ENCODE results near the gene SPINK4.

Gene SPINK4

DNA sequence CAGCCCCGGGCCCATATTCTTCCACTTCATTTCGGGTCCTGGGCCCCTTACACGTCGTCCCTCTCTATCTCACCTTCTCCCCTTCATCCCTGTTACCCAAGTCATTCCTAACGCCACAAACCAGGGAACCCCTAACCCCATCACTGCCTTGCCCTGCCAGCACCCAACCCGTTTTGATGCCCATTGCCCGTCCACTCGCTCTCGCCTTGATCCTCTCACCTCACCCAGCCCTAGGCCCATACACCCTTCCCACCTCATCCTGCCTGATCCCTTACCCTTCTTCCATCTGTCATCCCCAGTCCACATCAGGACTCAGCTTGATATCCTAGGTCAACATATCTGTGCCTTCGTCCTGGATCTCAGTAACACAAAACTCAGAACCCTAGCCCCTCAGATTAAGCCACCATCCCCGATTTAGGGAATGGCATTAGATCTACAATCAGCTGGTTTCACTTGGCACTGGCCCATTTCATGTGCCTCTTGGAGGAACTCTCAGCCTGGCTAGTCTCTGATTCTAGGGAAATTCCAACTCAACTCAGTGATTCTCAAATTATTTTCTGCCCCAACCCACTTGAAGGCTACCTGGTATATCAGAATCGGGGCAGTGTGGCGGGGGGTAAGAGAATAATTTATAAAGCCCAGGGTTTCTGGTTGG lies 25.4 kb downstream of the SPINK4 start:
- H3K9me3 ChIP-seq (ENCODE audit: control insufficient read depth, low read length): no peaks in the 10 kb centered on the region
- H3K9ac ChIP-seq (ENCODE audit: low read length): peak overlapping the region; percentile 90
- no peaks in the 10 kb centered on the region for H3K27me3 ChIP-seq (ENCODE audit: control insufficient read depth, insufficient read depth, low read length)
- peak overlapping the region; percentile 95 for H3K4me3 ChIP-seq (ENCODE audit: low read length)
- peaks cover 9% of the 10 kb centered on the region for H3K4me1 ChIP-seq (ENCODE audit: control insufficient read depth, insufficient read depth, low read length)
- H3K36me3 ChIP-seq (ENCODE audit: control insufficient read depth, insufficient read depth, low read length): no peaks in the 10 kb centered on the region

DNA sequence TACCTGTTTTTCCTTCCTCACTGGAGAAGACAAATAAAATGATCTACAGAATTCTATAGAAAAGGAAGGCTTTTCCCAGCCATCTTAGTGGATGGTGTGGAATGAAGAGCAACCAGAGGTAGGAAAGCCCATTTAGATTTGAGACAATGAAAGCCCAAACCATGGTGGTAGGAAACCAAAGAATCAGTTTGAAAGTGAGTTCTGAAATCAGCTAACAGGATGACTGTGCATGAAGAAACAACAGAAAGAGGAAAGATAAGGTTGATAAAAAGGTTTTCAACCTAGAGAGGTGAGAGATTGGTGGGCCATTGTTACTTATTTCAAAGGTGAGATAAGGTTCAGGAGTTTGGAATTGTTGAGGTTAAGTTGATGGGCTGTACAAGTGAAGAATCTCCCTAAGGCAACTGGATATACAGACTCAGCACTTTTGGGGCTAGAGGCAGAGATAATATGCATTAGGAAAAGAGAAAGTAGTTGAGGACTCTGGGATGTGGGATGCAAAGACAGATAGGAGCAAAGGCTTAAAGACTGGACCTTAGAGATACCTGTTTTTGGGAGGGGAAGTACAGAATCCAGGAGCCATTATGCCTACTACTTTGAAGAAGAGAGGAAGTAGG lies 27.3 kb downstream of the SPINK4 start:
- Histone ChIP-seq H3K4me1 (ENCODE audit: control insufficient read depth, insufficient read depth, low read length) (peaks cover 18% of the 10 kb centered on the region), H3K4me3 (ENCODE audit: low read length) (no peak overlapping the region), H3K9ac (ENCODE audit: low read length) (no peak overlapping the region), H3K9me3 (ENCODE audit: control insufficient read depth, low read length) (no peaks in the 10 kb centered on the region), H3K36me3 (ENCODE audit: control insufficient read depth, insufficient read depth, low read length) (no peaks in the 10 kb centered on the region), H3K27me3 (ENCODE audit: control insufficient read depth, insufficient read depth, low read length) (no peaks in the 10 kb centered on the region)

DNA sequence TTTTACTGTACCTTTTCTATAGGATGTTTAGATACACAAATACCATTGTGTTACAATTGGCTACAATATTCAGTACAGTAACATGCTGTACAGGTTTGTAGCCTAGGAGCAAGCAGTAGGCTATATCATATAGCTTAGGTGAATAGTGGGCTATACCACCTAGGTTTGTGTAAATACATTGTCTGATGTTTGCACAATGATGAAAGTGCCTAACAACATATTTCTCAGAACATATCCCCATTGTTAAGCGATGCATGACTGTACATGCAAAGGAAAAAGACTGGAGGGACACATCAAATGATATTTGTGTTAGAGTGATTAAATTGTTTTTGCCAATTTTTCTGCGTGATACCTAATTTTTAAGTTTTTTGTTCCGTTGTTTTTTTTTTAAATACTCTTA lies 30.2 kb downstream of the SPINK4 start:
- H3K36me3 ChIP-seq (ENCODE audit: control insufficient read depth, insufficient read depth, low read length): no peaks in the 10 kb centered on the region
- no peak overlapping the region for H3K4me3 ChIP-seq (ENCODE audit: low read length)
- no peaks in the 10 kb centered on the region for H3K27me3 ChIP-seq (ENCODE audit: control insufficient read depth, insufficient read depth, low read length)
- H3K9me3 ChIP-seq (ENCODE audit: control insufficient read depth, low read length): no peaks in the 10 kb centered on the region
- peaks cover 18% of the 10 kb centered on the region for H3K4me1 ChIP-seq (ENCODE audit: control insufficient read depth, insufficient read depth, low read length)
- no peak overlapping the region for H3K9ac ChIP-seq (ENCODE audit: low read length)

DNA sequence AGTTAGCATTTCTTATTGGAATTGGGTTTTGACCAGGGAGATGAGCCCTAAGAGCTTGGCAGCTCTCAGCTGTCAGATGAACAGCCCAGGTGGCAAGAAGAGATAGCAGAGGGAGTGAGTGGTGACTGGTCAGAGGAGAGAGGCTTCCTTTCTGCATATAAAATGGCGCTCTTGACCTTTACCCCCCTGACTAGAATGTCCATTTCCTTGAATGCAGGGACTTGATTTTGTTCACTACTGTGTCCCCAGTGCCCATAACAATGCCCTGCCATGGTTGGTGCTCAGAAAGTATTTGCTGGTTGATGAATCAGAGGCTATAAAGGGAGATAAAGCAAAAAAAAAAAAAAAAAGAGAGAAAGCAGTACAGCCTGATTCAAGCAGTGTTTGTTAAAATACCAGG lies 32.1 kb downstream of the SPINK4 start:
- H3K27me3 ChIP-seq (ENCODE audit: control insufficient read depth, insufficient read depth, low read length): no peaks in the 10 kb centered on the region
- no peaks in the 10 kb centered on the region for H3K36me3 ChIP-seq (ENCODE audit: control insufficient read depth, insufficient read depth, low read length)
- no peaks in the 10 kb centered on the region for H3K9me3 ChIP-seq (ENCODE audit: control insufficient read depth, low read length)
- H3K9ac ChIP-seq (ENCODE audit: low read length): no peak overlapping the region
- peaks cover 10% of the 10 kb centered on the region for H3K4me1 ChIP-seq (ENCODE audit: control insufficient read depth, insufficient read depth, low read length)
- no peak overlapping the region for H3K4me3 ChIP-seq (ENCODE audit: low read length)

DNA sequence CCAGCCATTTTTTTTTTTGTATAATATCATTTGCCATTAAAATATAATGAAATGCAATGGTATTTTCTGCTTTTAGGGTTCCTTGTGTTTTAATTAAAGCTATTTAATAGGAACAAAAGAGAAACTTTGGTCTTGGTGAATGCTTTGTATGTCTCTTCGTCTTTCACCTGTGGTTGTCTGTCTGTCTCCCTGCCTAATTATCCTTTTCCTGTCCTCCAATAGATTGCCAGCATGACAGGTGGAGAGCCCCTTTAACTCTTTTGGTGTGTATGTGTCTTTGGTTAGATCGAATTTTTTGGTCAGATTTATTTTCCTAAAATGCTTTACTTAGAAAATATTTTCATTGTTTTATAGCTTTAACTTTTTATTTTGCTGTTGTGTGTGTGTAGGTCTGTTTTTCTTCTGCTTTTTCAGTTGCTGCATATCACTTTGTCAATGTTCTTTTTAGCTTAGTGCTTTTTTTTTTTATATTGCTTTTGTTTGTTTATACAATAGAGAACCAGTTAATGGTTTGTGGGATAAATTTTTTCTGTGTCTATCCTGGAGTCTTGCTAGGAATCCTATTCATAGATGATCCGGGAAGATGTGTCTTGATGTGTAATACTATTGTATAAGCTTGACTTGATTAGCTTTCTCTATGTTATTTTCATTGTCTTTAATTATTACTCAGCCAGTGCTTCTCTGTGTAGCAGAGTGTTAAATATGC lies 33.5 kb downstream of the SPINK4 start:
- H3K4me3 ChIP-seq (ENCODE audit: low read length): no peak overlapping the region
- no peak overlapping the region for H3K9ac ChIP-seq (ENCODE audit: low read length)
- H3K36me3 ChIP-seq (ENCODE audit: control insufficient read depth, insufficient read depth, low read length): no peaks in the 10 kb centered on the region

DNA sequence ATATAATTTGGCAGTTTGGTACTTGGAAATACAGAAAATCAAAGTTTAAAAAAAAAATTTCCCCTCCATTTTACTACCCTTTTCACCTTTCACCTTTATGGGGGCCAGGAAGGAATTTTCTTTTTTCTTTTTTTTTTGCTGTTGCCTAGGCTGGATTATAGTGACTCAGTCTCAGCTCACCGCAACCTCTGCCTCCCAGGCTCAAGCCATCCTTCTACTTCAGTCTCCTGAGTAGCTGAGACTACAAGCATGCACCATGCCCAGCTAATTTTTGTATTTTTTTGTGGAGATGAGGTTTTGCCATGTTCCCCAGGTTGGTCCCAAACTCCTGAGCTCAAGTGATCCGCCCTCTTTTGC lies 34.0 kb downstream of the SPINK4 start:
- H3K4me3 ChIP-seq (ENCODE audit: low read length): no peak overlapping the region
- H3K9me3 ChIP-seq (ENCODE audit: control insufficient read depth, low read length): no peaks in the 10 kb centered on the region
- H3K9ac ChIP-seq (ENCODE audit: low read length): no peak overlapping the region
- H3K27me3 ChIP-seq (ENCODE audit: control insufficient read depth, insufficient read depth, low read length): no peaks in the 10 kb centered on the region
- H3K36me3 ChIP-seq (ENCODE audit: control insufficient read depth, insufficient read depth, low read length): no peaks in the 10 kb centered on the region
- H3K4me1 ChIP-seq (ENCODE audit: control insufficient read depth, insufficient read depth, low read length): peaks cover 10% of the 10 kb centered on the region

More for the DNA sequence above, 33.5 kb downstream of the SPINK4 start:
- Histone ChIP-seq H3K9me3 (ENCODE audit: control insufficient read depth, low read length) (no peaks in the 10 kb centered on the region), H3K4me1 (ENCODE audit: control insufficient read depth, insufficient read depth, low read length) (peaks cover 10% of the 10 kb centered on the region), H3K27me3 (ENCODE audit: control insufficient read depth, insufficient read depth, low read length) (no peaks in the 10 kb centered on the region)

DNA sequence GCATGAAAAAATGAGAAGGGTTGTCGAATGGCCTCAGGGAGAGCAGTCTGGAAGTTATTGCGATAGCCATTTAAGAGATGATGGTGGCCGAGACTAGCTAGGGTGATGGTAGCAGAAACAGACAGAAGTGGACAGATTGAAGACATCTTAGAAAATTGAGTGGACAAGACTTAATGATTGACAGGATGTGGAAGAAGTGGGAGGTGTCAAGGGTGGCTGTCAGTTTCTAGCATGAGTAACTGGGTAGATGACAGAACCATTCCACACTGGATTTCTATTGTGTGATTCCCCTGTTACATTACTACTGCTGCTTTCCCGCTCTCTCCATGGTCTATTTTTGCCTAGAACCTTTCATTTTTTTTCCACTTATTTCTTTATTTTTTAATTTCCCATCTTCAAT lies 37.5 kb downstream of the SPINK4 start:
- Histone ChIP-seq H3K27me3 (ENCODE audit: control insufficient read depth, insufficient read depth, low read length) (no peaks in the 10 kb centered on the region), H3K4me1 (ENCODE audit: control insufficient read depth, insufficient read depth, low read length) (no peaks in the 10 kb centered on the region), H3K9ac (ENCODE audit: low read length) (no peak overlapping the region), H3K36me3 (ENCODE audit: control insufficient read depth, insufficient read depth, low read length) (no peaks in the 10 kb centered on the region), H3K4me3 (ENCODE audit: low read length) (no peak overlapping the region), H3K9me3 (ENCODE audit: control insufficient read depth, low read length) (no peaks in the 10 kb centered on the region)

DNA sequence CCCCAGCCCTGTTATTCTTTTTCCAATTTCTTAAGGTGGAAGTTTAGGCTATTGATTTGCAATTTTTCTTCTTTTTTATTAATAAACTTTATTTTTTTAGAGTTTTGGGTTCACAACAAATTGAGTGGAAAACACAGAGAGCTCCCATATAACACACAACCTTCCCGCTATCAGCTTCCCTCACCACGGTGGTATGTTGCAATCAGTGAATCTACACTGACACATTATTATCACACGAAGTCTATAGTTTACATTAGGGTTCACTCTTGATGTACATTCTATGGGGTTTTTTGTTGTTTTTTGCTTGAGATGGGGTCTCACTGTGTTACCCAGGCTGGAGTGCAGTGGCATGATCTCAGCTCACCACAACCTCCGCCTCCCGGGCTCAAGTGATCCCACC lies 45.5 kb downstream of the SPINK4 start:
- H3K36me3 ChIP-seq (ENCODE audit: control insufficient read depth, insufficient read depth, low read length): peaks cover 10% of the 10 kb centered on the region

DNA sequence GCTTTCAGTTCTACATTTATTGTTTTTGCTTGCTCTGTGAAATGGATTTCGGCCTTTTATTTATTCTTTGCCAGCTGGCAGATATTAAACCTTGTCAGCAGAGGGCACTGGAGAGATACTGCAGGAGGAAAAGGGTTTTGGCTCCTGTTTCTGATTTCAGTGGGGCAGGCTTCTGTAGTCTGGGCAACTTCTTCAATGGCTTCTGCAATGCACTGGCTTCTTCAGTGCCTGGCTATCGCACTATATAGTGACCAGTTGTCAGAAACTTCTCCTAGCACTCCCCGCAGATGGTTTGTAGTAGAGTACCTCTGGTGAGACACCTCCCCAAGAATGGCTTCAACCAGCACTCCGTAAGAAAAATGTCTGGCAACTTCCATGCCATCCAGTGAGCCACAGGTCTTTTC lies 47.1 kb downstream of the SPINK4 start:
- H3K36me3 ChIP-seq (ENCODE audit: control insufficient read depth, insufficient read depth, low read length): peaks cover 14% of the 10 kb centered on the region
- H3K9ac ChIP-seq (ENCODE audit: low read length): no peak overlapping the region

More for the DNA sequence above, 45.5 kb downstream of the SPINK4 start:
- Histone ChIP-seq H3K4me3 (ENCODE audit: low read length) (no peak overlapping the region), H3K4me1 (ENCODE audit: control insufficient read depth, insufficient read depth, low read length) (peaks cover 17% of the 10 kb centered on the region), H3K9me3 (ENCODE audit: control insufficient read depth, low read length) (no peaks in the 10 kb centered on the region), H3K27me3 (ENCODE audit: control insufficient read depth, insufficient read depth, low read length) (no peaks in the 10 kb centered on the region), H3K9ac (ENCODE audit: low read length) (no peak overlapping the region)

DNA sequence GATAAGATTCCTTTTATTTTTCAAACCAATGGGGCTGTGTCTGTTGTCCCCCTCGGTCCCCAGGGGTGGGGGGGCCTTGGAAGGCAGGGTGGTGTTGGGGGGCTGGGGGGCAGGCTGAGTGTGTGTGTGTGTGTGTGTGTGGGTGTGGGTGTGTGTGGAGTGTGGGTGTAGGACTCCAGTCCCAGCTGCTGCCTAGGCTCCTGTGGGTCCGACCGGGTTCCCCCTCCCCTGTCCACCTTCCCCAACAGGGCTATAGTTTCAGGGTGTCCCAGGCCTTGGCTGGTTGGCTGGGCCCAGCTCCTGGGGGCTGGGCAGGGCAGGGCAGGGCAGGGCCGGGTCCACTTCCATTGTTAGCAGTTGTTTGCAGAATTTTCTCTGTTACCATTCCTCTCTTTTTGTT lies 48.3 kb downstream of the SPINK4 start:
- Histone ChIP-seq H3K9me3 (ENCODE audit: control insufficient read depth, low read length) (no peaks in the 10 kb centered on the region), H3K4me1 (ENCODE audit: control insufficient read depth, insufficient read depth, low read length) (peaks cover 30% of the 10 kb centered on the region), H3K27me3 (ENCODE audit: control insufficient read depth, insufficient read depth, low read length) (no peaks in the 10 kb centered on the region), H3K9ac (ENCODE audit: low read length) (no peak overlapping the region), H3K4me3 (ENCODE audit: low read length) (no peak overlapping the region), H3K36me3 (ENCODE audit: control insufficient read depth, insufficient read depth, low read length) (peaks cover 13% of the 10 kb centered on the region)

More for the DNA sequence above, 47.1 kb downstream of the SPINK4 start:
- Histone ChIP-seq H3K4me3 (ENCODE audit: low read length) (no peak overlapping the region), H3K9me3 (ENCODE audit: control insufficient read depth, low read length) (no peaks in the 10 kb centered on the region), H3K4me1 (ENCODE audit: control insufficient read depth, insufficient read depth, low read length) (peaks cover 30% of the 10 kb centered on the region), H3K27me3 (ENCODE audit: control insufficient read depth, insufficient read depth, low read length) (no peaks in the 10 kb centered on the region)

DNA sequence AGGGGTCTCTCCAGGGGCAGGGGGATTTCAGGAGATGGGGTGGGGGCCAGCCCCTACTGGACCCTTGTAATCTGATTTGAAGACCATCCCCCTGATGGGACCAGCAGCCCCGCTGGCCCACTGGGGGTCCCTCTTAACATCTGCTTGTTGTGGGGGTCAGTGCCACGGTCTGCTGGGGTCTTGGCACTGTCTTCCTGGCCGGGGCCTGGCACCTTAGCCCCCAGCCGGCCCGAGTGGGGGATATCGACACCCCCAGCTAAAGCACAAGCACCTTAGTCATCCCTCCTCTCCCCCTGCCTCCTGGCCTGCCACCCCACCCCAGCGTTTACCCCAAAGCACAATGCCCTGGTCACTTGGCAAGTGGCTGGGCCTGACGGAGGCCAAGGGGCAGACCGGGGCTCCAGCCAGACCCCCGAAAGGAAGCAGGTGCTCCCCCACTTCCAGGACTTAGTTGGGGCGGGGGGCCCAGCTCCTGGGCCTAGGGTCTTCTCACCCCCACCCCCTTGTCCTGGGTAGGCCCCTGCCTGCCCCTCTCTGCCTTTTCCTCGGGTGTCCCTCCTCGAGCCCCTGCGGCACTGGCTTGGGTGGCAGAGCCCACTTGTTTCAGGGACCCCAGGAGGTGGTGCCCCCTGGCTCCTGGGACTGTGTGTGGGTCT lies 49.0 kb downstream of the SPINK4 start:
- peaks cover 6% of the 10 kb centered on the region for H3K36me3 ChIP-seq (ENCODE audit: control insufficient read depth, insufficient read depth, low read length)
- no peaks in the 10 kb centered on the region for H3K9me3 ChIP-seq (ENCODE audit: control insufficient read depth, low read length)
- H3K4me1 ChIP-seq (ENCODE audit: control insufficient read depth, insufficient read depth, low read length): peaks cover 30% of the 10 kb centered on the region
- H3K9ac ChIP-seq (ENCODE audit: low read length): peak overlapping the region; percentile 98
- H3K4me3 ChIP-seq (ENCODE audit: low read length): no peak overlapping the region
- H3K27me3 ChIP-seq (ENCODE audit: control insufficient read depth, insufficient read depth, low read length): no peaks in the 10 kb centered on the region

DNA sequence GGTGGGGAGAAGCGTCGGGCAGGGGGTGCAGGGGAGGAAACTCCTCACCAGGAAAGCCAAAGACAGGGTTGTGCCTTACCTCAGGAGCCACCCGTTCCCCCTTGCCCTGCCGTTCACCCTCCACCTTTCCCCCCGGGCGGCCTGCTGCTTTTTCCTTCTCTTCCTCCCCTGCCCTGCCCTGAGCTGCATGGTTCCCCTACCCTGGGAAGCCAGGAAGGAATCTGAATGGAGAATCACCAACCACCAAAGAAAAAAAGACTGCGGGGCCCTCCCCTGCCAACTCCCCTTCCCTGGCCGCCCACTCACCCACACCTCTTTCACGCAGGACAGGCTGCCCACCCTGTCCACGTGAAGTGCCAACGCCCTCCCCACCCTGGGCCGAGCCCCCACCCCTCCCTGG lies 49.5 kb downstream of the SPINK4 start:
- H3K9me3 ChIP-seq (ENCODE audit: control insufficient read depth, low read length): no peaks in the 10 kb centered on the region
- H3K27me3 ChIP-seq (ENCODE audit: control insufficient read depth, insufficient read depth, low read length): no peaks in the 10 kb centered on the region
- peak overlapping the region; percentile 98 for H3K9ac ChIP-seq (ENCODE audit: low read length)
- H3K36me3 ChIP-seq (ENCODE audit: control insufficient read depth, insufficient read depth, low read length): peaks cover 5% of the 10 kb centered on the region
- H3K4me3 ChIP-seq (ENCODE audit: low read length): no peak overlapping the region
- H3K4me1 ChIP-seq (ENCODE audit: control insufficient read depth, insufficient read depth, low read length): peaks cover 30% of the 10 kb centered on the region

All from mucosa of stomach (tissue), 1 donor.